Measurements from ENCODE around the gene AQR.

DNA sequence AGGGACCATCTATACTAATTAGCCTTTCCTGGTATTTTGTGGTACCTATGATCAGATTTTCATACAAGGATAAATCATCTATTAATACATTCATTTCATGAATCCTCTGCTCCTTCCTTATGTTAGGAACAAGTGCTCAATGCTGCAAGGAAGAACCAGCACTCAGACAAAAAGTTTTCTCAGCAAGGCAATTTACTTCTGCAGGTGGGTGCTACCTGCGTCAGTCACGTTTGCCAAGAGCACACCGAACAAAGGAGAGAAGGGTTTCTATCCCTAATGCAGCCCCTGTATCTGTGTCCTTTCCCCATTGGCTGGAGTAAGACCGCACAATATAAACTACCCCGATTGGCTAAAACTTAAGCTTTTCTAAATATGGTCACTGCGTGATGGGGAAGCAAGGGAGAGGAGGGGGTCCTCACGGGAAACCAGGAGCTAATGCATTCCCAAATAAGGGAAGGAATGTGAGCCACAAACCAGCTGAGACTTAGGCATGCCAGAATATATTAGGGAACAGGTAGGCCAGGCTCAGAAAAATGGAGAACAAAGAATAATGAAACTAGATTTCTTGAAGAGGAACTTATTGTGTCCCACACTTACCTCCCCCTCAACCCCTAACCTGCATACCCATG, 76.5 kb downstream of the AQR start:
- no peak for TF ChIP-seq CTBP1 (IDR thresholded peaks at IDR 0.05; ENCODE audit: borderline replicate concordance)
- no peak for TF ChIP-seq ARNT (IDR thresholded peaks at IDR 0.05)
- no peak for TF ChIP-seq SP1 (IDR thresholded peaks at IDR 0.05)
